NK-92 (cell line): ENCODE data around the gene COL4A4.

Experiments
- DNase-seq: peaks from one replicate; lab custom pipeline; 2025; ENCODE audit not compliant: unreplicated experiment; lab: John Stamatoyannopoulos, UW

COL4A4 gene

GRCh38 chr2:226984750-226985582, 179.0 kb downstream of the COL4A4 start:
- no peak for DNase-seq

- no peak for DNase-seq
Measured at GRCh38 chr2:226983895-226984749, 179.9 kb downstream of the COL4A4 start.

GRCh38 chr2:226981791-226982326, 182.1 kb downstream of the COL4A4 start:
- no peak for DNase-seq

- no peak for DNase-seq
Measured at GRCh38 chr2:226979004-226979403, 185.0 kb downstream of the COL4A4 start.

GRCh38 chr2:226978300-226978699, 185.7 kb downstream of the COL4A4 start:
- DNase-seq = no peak

- DNase-seq = no peak
Measured at GRCh38 chr2:226977775-226978190, 186.2 kb downstream of the COL4A4 start.

- no peak for DNase-seq
Measured at GRCh38 chr2:226973816-226974215, 190.2 kb downstream of the COL4A4 start.

- DNase-seq = no peak
Measured at GRCh38 chr2:226971770-226972169, 192.2 kb downstream of the COL4A4 start.

- DNase-seq = no peak
Measured at GRCh38 chr2:226971084-226971483, 192.9 kb downstream of the COL4A4 start.

- no peak for DNase-seq
Measured at GRCh38 chr2:226970362-226970761, 193.6 kb downstream of the COL4A4 start.

GRCh38 chr2:226969417-226970080, 194.5 kb downstream of the COL4A4 start:
- DNase-seq = no peak

GRCh38 chr2:226965376-226965775, 198.6 kb downstream of the COL4A4 start:
- no peak for DNase-seq

GRCh38 chr2:226963528-226963927, 200.5 kb downstream of the COL4A4 start:
- DNase-seq = no peak

GRCh38 chr2:226962176-226962773, 201.7 kb downstream of the COL4A4 start:
- no peak for DNase-seq

GRCh38 chr2:226959418-226959817, 204.6 kb downstream of the COL4A4 start:
- DNase-seq = no peak

GRCh38 chr2:226956659-226957058, 207.3 kb downstream of the COL4A4 start:
- DNase-seq = no peak

- no peak for DNase-seq
Measured at GRCh38 chr2:226953826-226954225, 210.2 kb downstream of the COL4A4 start.

GRCh38 chr2:226953206-226953605, 210.8 kb downstream of the COL4A4 start:
- DNase-seq = no peak
